GM12892 (cell line): ENCODE results near the gene TINAGL1.

Experiments used
- DNase-seq: peaks from one replicate; pipeline ENCODE4 v3.0.0; 2011; ENCODE audit not compliant: insufficient read length
- FAIRE-seq: peaks from 2 replicates; lab custom pipeline; 2011; peaks lifted over from hg19 to GRCh38; lab: Jason Lieb, UNC
- POLR2A ChIP-seq: IDR thresholded peaks from 2 replicates; pipeline ENCODE4 v1.6.1; 2011; ENCODE audit warnings: low read depth, low read length, control low read depth
- POLR2AphosphoS5 ChIP-seq: IDR thresholded peaks from 2 replicates; pipeline ENCODE4 v1.6.1; 2011; ENCODE audit warnings: low read depth, low read length, control low read depth
- TAF1 ChIP-seq: IDR thresholded peaks from 2 replicates; pipeline ENCODE4 v1.6.1; 2011; ENCODE audit warnings: low read depth, mild to moderate bottlenecking, control low read depth, low read length, borderline replicate concordance

TINAGL1 gene

GRCh38 chr1:31602081-31602480, 25.8 kb downstream of the TINAGL1 start:
- FAIRE-seq (no peak), DNase-seq (no peak)
- TF ChIP-seq TAF1 (no peak), POLR2AphosphoS5 (no peak)

- TF ChIP-seq POLR2A (no peak), TAF1 (no peak), POLR2AphosphoS5 (no peak)
- DNase-seq: peak; percentile 63
- peak; percentile 94 for FAIRE-seq
Measured at GRCh38 chr1:31605908-31606427, 29.7 kb downstream of the TINAGL1 start.

- FAIRE-seq (no peak), DNase-seq (no peak)
- TF ChIP-seq POLR2AphosphoS5 (no peak), TAF1 (no peak), POLR2A (no peak)
Measured at GRCh38 chr1:31607360-31607759, 31.0 kb downstream of the TINAGL1 start.

DNA sequence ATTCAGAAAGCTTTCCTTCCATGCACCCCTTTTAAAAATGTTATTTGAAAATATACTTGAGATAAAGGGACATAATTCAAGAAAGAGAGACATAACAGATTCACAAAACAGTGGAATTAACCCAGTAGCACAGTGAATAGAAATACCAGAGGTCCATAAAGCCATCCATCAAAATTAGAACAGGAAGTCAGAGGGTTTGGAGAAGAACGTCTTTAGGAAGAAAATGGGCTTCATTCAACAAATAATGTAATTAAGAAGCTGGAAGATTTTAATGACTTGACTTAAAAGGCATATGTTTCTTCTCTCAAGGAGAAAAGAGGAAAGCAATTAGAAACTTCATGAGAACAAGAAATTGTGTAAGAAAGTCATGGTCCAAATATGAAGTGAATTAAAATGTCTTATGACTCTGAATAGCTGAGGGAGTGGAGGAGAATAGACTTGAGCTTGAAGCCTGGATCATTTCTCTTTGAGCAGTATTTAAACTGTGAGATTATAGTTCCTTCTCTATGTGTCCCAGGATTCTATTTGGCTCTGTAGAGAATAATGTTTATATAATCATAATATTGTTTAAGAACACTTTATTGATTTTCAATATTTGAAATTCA, 33.3 kb downstream of the TINAGL1 start:
- TF ChIP-seq POLR2A: no peak
- TF ChIP-seq TAF1: no peak
- no peak for TF ChIP-seq POLR2AphosphoS5
- DNase-seq: no peak
- no peak for FAIRE-seq

DNA sequence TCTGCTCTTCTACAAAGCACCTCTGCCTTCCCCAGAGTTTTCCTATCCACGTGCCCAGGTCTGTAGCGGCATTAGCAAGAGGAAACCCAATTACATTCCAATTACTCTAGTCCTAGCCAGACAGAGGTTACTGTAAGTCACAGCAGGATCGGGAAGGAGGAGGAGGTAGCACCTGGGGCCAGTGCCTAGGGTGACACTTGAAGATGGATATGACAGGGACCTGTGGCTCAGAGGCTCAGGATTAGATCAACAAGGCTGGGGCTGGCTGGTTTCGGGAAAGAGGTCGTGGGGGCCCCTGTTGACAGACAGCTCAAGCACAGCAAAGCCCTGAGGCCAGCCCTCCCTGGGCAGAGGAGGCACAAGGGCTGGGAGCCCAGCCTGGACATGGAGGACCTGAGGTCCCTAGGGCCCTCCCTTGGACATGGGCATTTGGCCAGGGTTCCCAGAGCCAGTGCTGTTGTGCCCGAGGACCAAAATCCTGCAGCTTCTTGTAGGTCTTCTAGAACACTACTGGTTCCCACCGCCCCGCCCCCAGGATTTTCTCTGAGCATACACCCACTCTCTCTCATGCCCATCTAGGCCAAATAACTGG, 38.2 kb downstream of the TINAGL1 start:
- DNase-seq: no peak
- no peak for FAIRE-seq
- no peak for TF ChIP-seq TAF1
- TF ChIP-seq POLR2A: no peak
- TF ChIP-seq POLR2AphosphoS5: no peak

GRCh38 chr1:31615414-31615813, 39.1 kb downstream of the TINAGL1 start:
- no peak for DNase-seq
- TF ChIP-seq TAF1 (no peak), POLR2AphosphoS5 (no peak), POLR2A (no peak)
- no peak for FAIRE-seq

GRCh38 chr1:31615939-31616338, 39.6 kb downstream of the TINAGL1 start:
- TF ChIP-seq POLR2A (no peak), TAF1 (no peak), POLR2AphosphoS5 (no peak)
- DNase-seq (no peak), FAIRE-seq (no peak)

DNA sequence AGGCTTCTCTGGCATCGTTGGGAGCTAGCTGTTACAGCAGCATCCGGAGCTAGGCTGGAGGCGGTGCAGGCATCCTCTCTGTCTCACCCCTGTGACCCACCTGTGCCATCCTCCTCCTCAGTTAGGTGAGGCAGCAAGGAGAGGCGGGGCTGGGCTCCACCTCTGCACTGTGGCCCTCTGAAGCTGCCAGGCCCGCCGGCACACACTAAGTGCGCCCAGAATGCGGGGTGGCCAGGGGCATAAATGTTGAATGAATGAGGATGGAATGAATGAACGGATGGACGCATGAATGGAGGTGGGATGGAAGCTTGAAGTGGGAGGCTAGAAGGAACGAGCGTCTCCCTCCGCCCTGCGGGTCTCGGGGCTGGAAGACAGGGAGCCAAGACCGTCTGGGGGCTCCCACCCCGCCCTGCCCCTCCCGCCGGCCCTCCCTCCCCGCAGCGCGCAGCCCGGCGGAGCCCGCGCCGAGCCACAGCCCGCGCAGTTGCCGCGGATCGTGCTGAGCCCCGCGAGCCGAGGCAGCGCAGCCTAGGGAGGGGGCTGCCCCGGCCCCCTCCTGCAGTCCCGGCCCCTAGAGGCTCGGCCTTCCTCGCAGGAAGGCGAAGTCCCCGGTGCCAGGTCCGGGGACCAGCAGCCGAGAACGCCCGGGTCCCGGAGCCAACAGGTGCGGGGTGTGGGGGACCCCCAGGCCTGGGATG, 41.1 kb downstream of the TINAGL1 start, which contains the start of gene HCRTR1:
HCRTR1 (plus strand) TSS at position 472 of the 698 bp plus-strand sequence. CDS start 1,504 bp downstream, outside the sequence.
- TF ChIP-seq TAF1: no peak
- no peak for TF ChIP-seq POLR2AphosphoS5
- TF ChIP-seq POLR2A: no peak
- no peak for DNase-seq
- no peak for FAIRE-seq

- peak; percentile 75 for DNase-seq
- no peak for TF ChIP-seq TAF1
- FAIRE-seq: peak; percentile 87
Measured at GRCh38 chr1:31617916-31618746, 41.8 kb downstream of the TINAGL1 start.

DNA sequence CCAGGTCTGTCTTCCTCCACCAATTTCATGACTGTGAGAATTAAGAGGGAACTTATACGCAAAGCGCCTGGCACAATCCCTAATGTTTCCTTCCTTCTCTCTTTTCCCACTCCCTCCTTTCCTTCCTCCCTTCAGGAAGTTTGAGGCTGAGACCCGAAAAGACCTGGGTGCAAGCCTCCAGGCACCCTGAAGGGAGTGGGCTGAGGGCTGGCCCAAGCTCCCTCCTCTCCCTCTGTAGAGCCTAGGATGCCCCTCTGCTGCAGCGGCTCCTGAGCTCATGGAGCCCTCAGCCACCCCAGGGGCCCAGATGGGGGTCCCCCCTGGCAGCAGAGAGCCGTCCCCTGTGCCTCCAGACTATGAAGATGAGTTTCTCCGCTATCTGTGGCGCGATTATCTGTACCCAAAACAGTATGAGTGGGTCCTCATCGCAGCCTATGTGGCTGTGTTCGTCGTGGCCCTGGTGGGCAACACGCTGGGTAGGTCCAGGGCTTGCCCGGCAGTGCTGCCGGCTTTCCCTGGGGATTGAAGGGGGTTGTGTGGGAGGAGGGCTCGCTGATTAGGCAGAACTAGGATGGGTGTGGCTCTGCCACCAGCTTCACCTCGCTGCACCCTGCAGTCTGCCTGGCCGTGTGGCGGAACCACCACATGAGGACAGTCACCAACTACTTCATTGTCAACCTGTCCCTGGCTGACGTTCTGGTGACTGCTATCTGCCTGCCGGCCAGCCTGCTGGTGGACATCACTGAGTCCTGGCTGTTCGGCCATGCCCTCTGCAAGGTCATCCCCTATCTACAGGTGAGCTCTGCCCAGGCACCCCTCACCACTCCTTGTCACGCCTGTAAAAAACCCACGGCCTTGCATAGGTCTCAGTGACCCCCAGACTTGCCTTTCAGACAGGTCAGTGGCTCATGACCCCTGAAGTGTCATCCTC, 42.9 kb downstream of the TINAGL1 start:
- DNase-seq (no peak), FAIRE-seq (no peak)

More for the DNA sequence above, 42.9 kb downstream of the TINAGL1 start:
- TF ChIP-seq POLR2A: no peak
- no peak for TF ChIP-seq POLR2AphosphoS5
- TF ChIP-seq TAF1: no peak
